SU-DHL-6 (cell line): ENCODE measurements around the gene FBXO38.

Source experiments
- H2AFZ ChIP-seq: fragments of 200-600 bp; sonication (generic); 2 replicates; pipeline ENCODE4 v1.6.1; 2014; ENCODE audit warnings: low read depth, mild to moderate bottlenecking, moderate library complexity, mixed read lengths, antibody characterized with exemption, low read length; ENCODE audit not compliant: severe bottlenecking
- H3F3A ChIP-seq: fragments of 200-600 bp; shearing (Covaris generic); 2 replicates; pipeline ENCODE4 v1.6.0; 2016; ENCODE audit warnings: antibody characterized with exemption, mild to moderate bottlenecking; ENCODE audit not compliant: insufficient read depth
- H3K27ac ChIP-seq: fragments of 200-600 bp; sonication (generic); 2 replicates; pipeline ENCODE4 v1.5.1; 2016; ENCODE audit warnings: low read depth, mild to moderate bottlenecking, low read length, moderate library complexity, mixed read lengths
- H3K27me3 ChIP-seq: fragments of 200-600 bp; sonication (generic), shearing (Covaris generic); 2 replicates; pipeline ENCODE4 v1.6.0; 2014; ENCODE audit warnings: mild to moderate bottlenecking, low read length
- H3K36me3 ChIP-seq: fragments of 200-600 bp; sonication (generic); 2 replicates; pipeline ENCODE4 v1.6.1; 2014; ENCODE audit warnings: mild to moderate bottlenecking, low read length, mixed read lengths
- H3K4me2 ChIP-seq: fragments of 300-600, 200-600 bp; shearing (Covaris generic), sonication (generic); 2 replicates; pipeline ENCODE4 v1.6.0; 2014; ENCODE audit warnings: low read length, low read depth, mild to moderate bottlenecking; ENCODE audit not compliant: poor library complexity, severe bottlenecking
- H3K4me3 ChIP-seq: fragments of 200-600 bp; sonication (generic); 2 replicates; pipeline ENCODE4 v1.5.1; 2014; ENCODE audit warnings: antibody characterized with exemption, low read length, mild to moderate bottlenecking, mixed read lengths; ENCODE audit not compliant: insufficient read depth, poor library complexity, severe bottlenecking
- H3K79me2 ChIP-seq: fragments of 200-600 bp; sonication (generic); 2 replicates; pipeline ENCODE4 v1.6.1; 2014; ENCODE audit warnings: mild to moderate bottlenecking, low read length, moderate library complexity; ENCODE audit not compliant: insufficient read depth
- H3K9ac ChIP-seq: fragments of 200-600 bp; sonication (generic); 2 replicates; pipeline ENCODE4 v1.7.0; 2014; ENCODE audit warnings: mild to moderate bottlenecking, low read length
- H3K9me2 ChIP-seq: fragments of 200-600 bp; sonication (generic); replicated peaks from 2 replicates; pipeline ENCODE4 v1.6.1; 2014; ENCODE audit warnings: low read length; ENCODE audit not compliant: insufficient read depth
- H3K9me3 ChIP-seq: fragments of 200-600 bp; sonication (generic); 2 replicates; pipeline ENCODE4 v1.6.1; 2014; ENCODE audit warnings: low read length, mixed read lengths; ENCODE audit not compliant: insufficient read depth
- H4K20me1 ChIP-seq: fragments of 200-600 bp; sonication (generic); 2 replicates; pipeline ENCODE4 v1.6.1; 2014; ENCODE audit warnings: low read depth, mild to moderate bottlenecking, antibody characterized with exemption, low read length, moderate library complexity, mixed read lengths
- CTCF ChIP-seq: fragments of 200-600 bp; sonication (generic); IDR thresholded peaks from one replicate; pipeline ENCODE4 v1.5.1; 2017; ENCODE audit warnings: antibody characterized with exemption, mild to moderate bottlenecking, low read length, moderate library complexity; ENCODE audit not compliant: insufficient read depth, poor library complexity, severe bottlenecking
- EZH2phosphoT487 ChIP-seq: fragments of 200-600 bp; sonication (generic), shearing (Covaris generic); conservative IDR thresholded peaks from 2 replicates; pipeline ENCODE4 v1.6.1; 2018; ENCODE audit warnings: mild to moderate bottlenecking, antibody characterized with exemption, low read length, moderate library complexity, mixed read lengths

Gene FBXO38

GRCh38 chr5:148383564-148384379, at the start of gene FBXO38:
FBXO38 (plus strand) TSS chr5:148383958; CDS start chr5:148394777, 10,819 bp downstream.
- H3K27ac ChIP-seq = peak within 1 kb of the TSS; percentile 62
- H3K27me3 ChIP-seq = no peaks in the 10 kb centered on the region
- H3K4me2 ChIP-seq = peak within 1 kb of the TSS; percentile 82
- peaks cover 49% of the 10 kb centered on the region for H3K79me2 ChIP-seq
- TF ChIP-seq CTCF = no peak
- no peak for TF ChIP-seq EZH2phosphoT487
- peak within 1 kb of the TSS; percentile 90 for H2AFZ ChIP-seq
- peak within 1 kb of the TSS; percentile 80 for H3K9ac ChIP-seq
- H4K20me1 ChIP-seq = no peaks in the 10 kb centered on the region; the same call in 1 of the 2 replicates
- no peaks in the 10 kb centered on the region for H3K9me2 ChIP-seq
- H3K9me3 ChIP-seq = no peaks in the 10 kb centered on the region
- H3K36me3 ChIP-seq = no peaks in the 10 kb centered on the region
- no peaks in the 10 kb centered on the region for H3F3A ChIP-seq
- peak within 1 kb of the TSS; percentile 87 for H3K4me3 ChIP-seq

GRCh38 chr5:148335259-148335658, 48.5 kb upstream of the FBXO38 start, which contains the start of gene SPINK9:
SPINK9 (plus strand) TSS chr5:148335559; CDS start chr5:148335614, 55 bp downstream.
- no peaks in the 10 kb centered on the region for H3K27me3 ChIP-seq
- H3F3A ChIP-seq = no peaks in the 10 kb centered on the region
- H3K9me2 ChIP-seq = no peaks in the 10 kb centered on the region
- no peak within 1 kb of the TSS for H3K4me3 ChIP-seq
- no peaks in the 10 kb centered on the region for H4K20me1 ChIP-seq
- H2AFZ ChIP-seq = no peak within 1 kb of the TSS
- no peak within 1 kb of the TSS for H3K4me2 ChIP-seq
- H3K36me3 ChIP-seq = no peaks in the 10 kb centered on the region
- no peak within 1 kb of the TSS for H3K9ac ChIP-seq
- no peak within 1 kb of the TSS for H3K27ac ChIP-seq
- no peaks in the 10 kb centered on the region for H3K9me3 ChIP-seq
- H3K79me2 ChIP-seq = no peaks in the 10 kb centered on the region
- no peak for TF ChIP-seq CTCF
- no peak for TF ChIP-seq EZH2phosphoT487

- H3K9me2 ChIP-seq = no peaks in the 10 kb centered on the region
- no peak overlapping the region for H3K4me3 ChIP-seq
- H3K27ac ChIP-seq = no peak overlapping the region
- no peaks in the 10 kb centered on the region for H3K79me2 ChIP-seq
- TF ChIP-seq EZH2phosphoT487 (no peak), CTCF (no peak)
- H3K9me3 ChIP-seq = no peaks in the 10 kb centered on the region
- no peak overlapping the region for H3K9ac ChIP-seq
- no peaks in the 10 kb centered on the region for H3K27me3 ChIP-seq
- no peak overlapping the region for H3K4me2 ChIP-seq
- H2AFZ ChIP-seq = no peak overlapping the region
- no peaks in the 10 kb centered on the region for H3F3A ChIP-seq
- no peaks in the 10 kb centered on the region for H4K20me1 ChIP-seq
- H3K36me3 ChIP-seq = no peaks in the 10 kb centered on the region
Observed at GRCh38 chr5:148336704-148337435, 46.9 kb upstream of the FBXO38 start.
